Measurements from ENCODE around the gene ZNF536.

- no peak for TF ChIP-seq REST (IDR thresholded peaks at IDR 0.05; ENCODE audit: low read depth, low read length)
- TF ChIP-seq CTCF (IDR thresholded peaks at IDR 0.05), result no peak
- no peak for TF ChIP-seq YY1 (IDR thresholded peaks at IDR 0.05; ENCODE audit: low read depth)
- TF ChIP-seq, protein P1, sequence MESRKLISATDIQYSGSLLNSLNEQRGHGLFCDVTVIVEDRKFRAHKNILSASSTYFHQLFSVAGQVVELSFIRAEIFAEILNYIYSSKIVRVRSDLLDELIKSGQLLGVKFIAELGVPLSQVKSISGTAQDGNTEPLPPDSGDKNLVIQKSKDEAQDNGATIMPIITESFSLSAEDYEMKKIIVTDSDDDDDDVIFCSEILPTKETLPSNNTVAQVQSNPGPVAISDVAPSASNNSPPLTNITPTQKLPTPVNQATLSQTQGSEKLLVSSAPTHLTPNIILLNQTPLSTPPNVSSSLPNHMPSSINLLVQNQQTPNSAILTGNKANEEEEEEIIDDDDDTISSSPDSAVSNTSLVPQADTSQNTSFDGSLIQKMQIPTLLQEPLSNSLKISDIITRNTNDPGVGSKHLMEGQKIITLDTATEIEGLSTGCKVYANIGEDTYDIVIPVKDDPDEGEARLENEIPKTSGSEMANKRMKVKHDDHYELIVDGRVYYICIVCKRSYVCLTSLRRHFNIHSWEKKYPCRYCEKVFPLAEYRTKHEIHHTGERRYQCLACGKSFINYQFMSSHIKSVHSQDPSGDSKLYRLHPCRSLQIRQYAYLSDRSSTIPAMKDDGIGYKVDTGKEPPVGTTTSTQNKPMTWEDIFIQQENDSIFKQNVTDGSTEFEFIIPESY (IDR thresholded peaks at IDR 0.05; ENCODE audit: borderline replicate concordance, low read depth), result no peak
- no peak for TF ChIP-seq RAD21 (IDR thresholded peaks at IDR 0.05; ENCODE audit: low read length)
- TF ChIP-seq TAF1 (IDR thresholded peaks at IDR 0.05; ENCODE audit: borderline replicate concordance, low read depth, low read length), result no peak
- no peak for TF ChIP-seq EP300 (IDR thresholded peaks at IDR 0.05; ENCODE audit: borderline replicate concordance in 1 of 2, low read depth in 1 of 2, low read length in 1 of 2)
- TF ChIP-seq USF1 (IDR thresholded peaks at IDR 0.05; ENCODE audit: borderline replicate concordance, low read depth), result no peak
- TF ChIP-seq SMC3 (IDR thresholded peaks at IDR 0.05; ENCODE audit: low read depth, low read length), result no peak
- TF ChIP-seq POLR2AphosphoS5 (IDR thresholded peaks at IDR 0.05; ENCODE audit: low read depth, low read length), result no peak
- TF ChIP-seq, protein P2, sequence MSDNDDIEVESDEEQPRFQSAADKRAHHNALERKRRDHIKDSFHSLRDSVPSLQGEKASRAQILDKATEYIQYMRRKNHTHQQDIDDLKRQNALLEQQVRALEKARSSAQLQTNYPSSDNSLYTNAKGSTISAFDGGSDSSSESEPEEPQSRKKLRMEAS (IDR thresholded peaks at IDR 0.05; ENCODE audit: low read depth), result no peak
- no peak for TF ChIP-seq JUND (IDR thresholded peaks at IDR 0.05)
Observed at GRCh38 chr19:30482956-30483355, 110.8 kb downstream of the ZNF536 start.
